Measurements from ENCODE around the gene LRGUK.
"Not testable (repeated sequence)": the region's sequence is repeated elsewhere in the genome, so short reads cannot be mapped to it uniquely, and the experiment has no call there.

The LRGUK gene

DNA sequence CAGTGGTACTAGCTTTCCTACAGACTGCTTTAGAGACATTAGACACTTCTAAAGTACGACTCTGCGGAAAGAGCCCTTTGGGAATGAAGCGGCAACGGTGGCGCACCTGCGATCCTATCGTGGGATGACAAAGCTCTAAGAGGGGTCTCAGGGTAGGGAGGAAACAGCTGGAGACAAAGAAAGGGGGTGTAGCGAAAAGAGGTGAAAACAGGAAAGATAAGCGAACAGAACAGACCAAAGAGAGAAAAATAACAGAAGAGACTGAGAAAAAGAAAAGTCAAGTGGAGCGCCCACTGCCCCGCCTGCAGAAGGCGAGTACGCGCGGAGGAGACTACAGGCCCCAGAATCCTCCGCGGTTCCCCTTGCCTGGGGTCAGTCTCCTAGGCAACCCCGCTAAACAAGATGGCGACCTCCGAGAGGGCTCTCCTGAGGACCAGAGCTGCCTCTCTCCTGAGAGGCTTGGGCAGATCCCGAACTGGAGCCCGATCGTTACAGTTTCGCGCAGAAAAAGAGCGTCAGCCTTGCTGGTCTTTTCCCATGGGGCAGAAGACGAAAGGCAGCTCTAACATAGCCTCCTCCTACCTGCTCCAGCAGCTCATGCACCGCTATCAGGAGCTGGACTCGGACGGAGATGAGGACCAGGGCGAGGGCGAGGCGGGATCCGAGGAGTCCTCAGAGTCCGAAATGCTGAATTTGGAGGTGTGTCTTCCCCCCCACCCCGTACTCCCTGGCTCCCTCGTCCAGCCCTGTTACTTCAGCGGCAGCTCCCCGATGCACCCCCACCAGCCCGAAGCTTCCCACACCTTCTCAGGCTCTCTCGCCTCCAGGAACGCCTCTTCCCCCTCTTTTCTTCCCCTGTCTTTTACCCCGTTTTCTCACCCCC is at the start of gene LRGUK:
LRGUK (plus strand) TSS at position 375 of the 883 bp plus-strand sequence; CDS start at position 403, 28 bp downstream.
- FAIRE-seq, result peak; percentile 85

DNA sequence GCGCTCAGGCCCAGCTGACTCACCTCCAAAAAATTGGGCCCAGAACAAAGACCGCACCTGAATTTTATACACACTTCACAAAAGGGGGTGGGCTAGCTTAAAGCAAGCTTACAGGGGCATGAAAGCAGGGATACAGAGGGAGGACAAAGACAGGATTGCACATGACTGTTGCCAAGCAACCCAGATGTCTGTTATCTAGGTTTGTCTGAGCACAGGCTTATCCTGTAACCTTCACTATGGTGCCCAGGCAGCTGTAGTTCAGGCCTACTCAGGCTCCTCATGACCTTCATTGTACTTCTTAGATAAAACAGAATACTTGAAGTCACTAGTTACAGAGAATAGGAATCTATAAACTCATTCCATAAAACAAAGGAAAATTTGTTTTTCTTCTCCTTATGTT is 49.6 kb upstream of the LRGUK start:
- FAIRE-seq; DNase-seq (ENCODE audit: extremely low spot score, insufficient read length, low read depth): not testable (repeated sequence)

More for the DNA sequence above, at the start of gene LRGUK:
- peak; percentile 66 for DNase-seq (ENCODE audit: extremely low spot score, insufficient read length, low read depth)

DNA sequence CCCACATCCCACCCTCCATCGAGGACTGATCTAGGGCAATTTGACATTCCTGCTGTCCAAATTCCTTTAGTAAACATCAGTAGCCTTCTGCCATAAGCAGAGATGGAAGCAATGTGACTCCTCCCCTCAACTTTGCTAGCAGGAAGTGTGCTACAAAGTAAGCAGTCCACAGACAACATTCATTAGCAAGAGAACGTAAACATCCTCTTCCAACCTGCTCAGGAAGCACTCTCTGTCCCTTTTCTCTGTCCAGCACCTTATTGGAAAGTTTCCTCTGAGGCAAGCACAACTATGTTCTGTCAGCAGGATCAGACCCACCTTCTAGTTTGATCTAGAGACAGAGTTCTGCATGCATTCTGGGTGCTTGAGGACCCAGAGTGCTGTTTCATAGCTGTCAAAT is 48.1 kb upstream of the LRGUK start:
- DNase-seq (ENCODE audit: extremely low spot score, insufficient read length, low read depth), result no peak
- FAIRE-seq, result no peak

- FAIRE-seq (no peak), DNase-seq (ENCODE audit: extremely low spot score, insufficient read length, low read depth) (no peak)
These were observed 45.4 kb upstream of the LRGUK start for GRCh38 chr7:134081695-134082094.

GRCh38 chr7:134083766-134084487 is 43.2 kb upstream of the LRGUK start:
- no peak for FAIRE-seq

DNA sequence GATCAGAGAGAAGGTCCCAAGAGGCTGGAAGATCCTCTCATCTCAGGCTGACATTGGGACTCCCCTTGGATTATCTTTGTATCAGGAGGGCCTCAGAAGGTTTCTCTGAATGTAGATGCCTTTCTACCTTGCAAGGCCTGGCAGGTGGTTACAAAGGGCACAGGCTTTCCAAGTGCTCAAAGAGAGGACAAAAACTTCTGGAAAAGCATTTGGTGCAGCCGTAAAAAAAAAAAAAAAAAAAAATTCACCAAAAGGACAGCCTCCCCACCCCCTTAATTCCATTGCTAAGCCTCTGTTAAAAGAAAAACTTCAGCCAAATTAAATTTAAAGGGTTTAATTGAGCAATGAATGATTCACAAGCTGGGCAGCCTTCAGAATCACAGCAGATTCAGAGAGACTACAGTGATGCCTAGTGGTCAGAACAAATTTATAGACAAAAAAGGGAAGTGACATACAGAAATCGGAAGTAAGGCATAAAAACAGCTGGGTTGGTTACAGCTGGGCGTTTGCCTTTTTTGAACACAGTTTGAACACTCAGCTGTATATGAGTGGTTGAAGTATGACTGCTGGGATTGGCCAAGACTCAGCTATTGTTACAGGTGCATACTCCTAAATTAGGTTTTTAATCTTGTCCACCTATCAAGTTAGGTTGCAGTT is 42.5 kb upstream of the LRGUK start:
- DNase-seq (ENCODE audit: extremely low spot score, insufficient read length, low read depth) (no peak), FAIRE-seq (peak; percentile 47)

More at GRCh38 chr7:134083766-134084487, 43.2 kb upstream of the LRGUK start:
- no peak for DNase-seq (ENCODE audit: extremely low spot score, insufficient read length, low read depth)

DNA sequence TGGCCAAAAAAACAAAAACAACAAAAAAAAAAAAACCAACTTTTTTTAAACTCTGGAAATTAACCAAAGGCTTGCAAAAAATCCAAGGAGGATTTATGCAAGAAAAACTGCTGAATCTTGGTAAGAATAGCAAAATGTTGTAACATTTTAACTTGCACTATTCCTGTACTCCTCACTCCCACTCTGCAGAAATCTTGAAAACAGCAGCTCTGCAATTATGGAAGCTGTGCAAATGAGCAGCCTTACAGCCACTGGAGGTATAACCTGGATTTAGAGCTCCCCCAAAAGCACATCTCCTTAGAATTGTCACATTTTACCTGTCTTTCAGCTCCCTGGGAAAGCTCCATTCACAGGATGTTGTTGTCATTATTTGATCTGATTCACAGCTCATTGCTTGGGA is 41.8 kb upstream of the LRGUK start:
- FAIRE-seq (no peak), DNase-seq (ENCODE audit: extremely low spot score, insufficient read length, low read depth) (no peak)

DNA sequence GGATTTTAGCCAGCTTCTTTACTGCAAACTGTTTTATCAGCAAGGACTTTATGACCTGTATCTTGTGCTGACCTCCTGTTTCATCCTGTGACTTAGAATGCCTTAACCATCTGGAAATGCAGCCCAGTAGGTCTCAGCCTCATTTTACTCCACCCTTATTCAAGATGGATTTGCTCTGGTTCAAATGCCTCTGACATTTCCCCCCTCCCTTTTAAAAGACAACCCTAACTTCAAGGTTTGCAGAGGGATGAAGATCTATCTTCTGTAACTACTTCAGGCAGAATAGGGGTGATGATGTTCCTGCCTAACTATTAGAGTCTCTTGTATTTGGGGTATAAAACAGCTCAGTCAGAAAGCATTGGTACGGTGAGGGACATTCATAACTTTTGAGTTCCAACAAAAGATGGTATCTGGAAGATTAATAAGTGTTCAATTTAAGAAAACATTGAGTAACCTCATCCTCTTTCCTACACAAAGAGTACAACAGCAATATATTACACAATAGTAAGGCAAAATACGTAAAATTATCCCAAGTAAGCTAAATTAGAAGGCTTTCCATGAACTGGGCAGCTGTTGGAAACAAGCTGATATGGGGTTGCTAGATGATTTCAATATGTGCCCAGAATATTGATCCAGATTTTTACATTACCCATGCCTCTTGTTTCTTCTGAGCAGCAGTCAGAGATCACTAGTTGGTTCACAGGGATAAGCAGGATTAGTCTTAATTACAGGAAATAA is 40.0 kb upstream of the LRGUK start:
- FAIRE-seq, result no peak

DNA sequence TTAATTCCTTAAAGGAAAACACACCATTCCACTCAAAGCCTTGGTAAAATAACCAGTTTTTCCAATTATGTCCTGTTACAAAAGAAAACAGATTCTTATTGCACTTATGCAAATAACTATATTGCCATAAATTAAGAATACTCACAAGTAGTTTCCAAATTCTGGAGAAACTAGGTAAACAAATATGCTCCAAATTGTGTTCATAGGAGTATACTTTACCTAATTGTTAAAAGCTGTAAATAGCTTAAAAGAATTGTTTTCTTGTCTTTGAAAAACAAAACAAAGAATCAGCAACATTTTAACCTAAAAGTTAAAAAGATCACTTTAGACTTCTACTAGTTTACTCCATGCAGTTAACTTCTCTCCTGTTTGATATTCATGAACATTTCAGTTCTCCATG is 38.9 kb upstream of the LRGUK start:
- DNase-seq (ENCODE audit: extremely low spot score, insufficient read length, low read depth), result no peak
- FAIRE-seq, result no peak

More for the DNA sequence above, 40.0 kb upstream of the LRGUK start:
- no peak for DNase-seq (ENCODE audit: extremely low spot score, insufficient read length, low read depth)

GRCh38 chr7:134089446-134089845 is 37.7 kb upstream of the LRGUK start:
- DNase-seq (ENCODE audit: extremely low spot score, insufficient read length, low read depth) (no peak), FAIRE-seq (no peak)

DNA sequence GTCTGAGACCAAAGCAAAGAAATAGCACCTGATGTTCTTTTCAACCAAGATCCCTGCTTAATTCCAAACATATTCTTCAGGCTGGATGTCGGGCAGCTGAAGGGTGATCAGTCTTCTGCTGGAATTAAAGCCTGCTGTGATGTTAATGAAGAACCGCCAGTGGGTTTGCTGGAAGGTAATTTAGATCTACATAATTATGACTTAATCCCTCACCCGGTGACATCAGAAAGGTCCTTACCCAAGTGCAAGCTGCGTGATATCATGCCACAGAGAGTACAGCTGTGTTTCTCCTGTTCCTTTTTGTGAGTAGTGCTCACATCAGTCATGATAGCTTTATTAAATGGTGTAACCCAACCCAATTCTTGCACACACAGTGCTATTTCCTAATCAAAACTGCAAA is 29.1 kb upstream of the LRGUK start:
- FAIRE-seq (no peak), DNase-seq (ENCODE audit: extremely low spot score, insufficient read length, low read depth) (no peak)

- FAIRE-seq (no peak), DNase-seq (ENCODE audit: extremely low spot score, insufficient read length, low read depth) (no peak)
These were observed 25.4 kb upstream of the LRGUK start for GRCh38 chr7:134101716-134102115.

- DNase-seq (ENCODE audit: extremely low spot score, insufficient read length, low read depth), result no peak
- FAIRE-seq, result no peak
These were observed 23.0 kb upstream of the LRGUK start for GRCh38 chr7:134104166-134104565.

DNA sequence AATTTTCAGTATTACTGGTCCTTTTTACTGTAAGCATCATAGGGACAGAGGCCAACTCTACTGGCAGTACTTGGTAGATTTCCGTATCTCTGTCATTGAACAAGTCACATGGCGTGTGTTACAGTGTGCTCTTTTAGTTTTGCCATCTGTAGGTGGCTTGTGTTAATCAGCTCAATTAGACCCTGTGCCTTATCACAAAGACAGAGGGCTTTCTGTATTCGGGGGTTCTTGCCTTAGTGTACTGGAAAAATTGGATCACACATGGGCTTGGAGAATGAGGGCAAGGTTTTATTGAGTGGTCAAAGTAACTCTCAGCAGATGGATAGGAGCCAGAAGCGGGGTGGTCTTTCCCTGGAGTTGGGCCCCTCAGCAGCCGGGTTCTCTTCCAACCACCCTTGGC is 21.3 kb upstream of the LRGUK start:
- FAIRE-seq, result no peak

GRCh38 chr7:134108802-134109201 is 18.3 kb upstream of the LRGUK start:
- FAIRE-seq, result no peak
- DNase-seq (ENCODE audit: extremely low spot score, insufficient read length, low read depth), result no peak

More for the DNA sequence above, 21.3 kb upstream of the LRGUK start:
- DNase-seq (ENCODE audit: extremely low spot score, insufficient read length, low read depth), result no peak

DNA sequence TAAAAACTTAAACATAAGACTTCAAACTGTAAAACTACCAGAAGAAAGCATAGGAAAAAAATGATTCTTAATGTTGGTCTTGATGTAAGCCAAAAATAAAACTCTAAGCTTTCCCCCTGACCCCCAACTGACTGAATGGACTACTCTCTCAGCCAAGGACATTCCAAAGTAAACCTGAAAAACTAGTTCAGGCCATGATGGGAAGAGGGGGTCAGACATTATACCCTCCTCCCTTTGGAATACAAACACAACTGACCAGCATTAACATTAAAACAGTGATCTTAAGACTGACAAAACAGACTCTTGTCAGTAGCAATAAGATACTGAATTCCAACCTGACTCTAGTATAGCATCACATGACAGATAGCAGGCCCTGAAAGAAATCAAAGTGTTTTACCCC is 13.5 kb upstream of the LRGUK start:
- DNase-seq (ENCODE audit: extremely low spot score, insufficient read length, low read depth) (no peak), FAIRE-seq (no peak)

DNA sequence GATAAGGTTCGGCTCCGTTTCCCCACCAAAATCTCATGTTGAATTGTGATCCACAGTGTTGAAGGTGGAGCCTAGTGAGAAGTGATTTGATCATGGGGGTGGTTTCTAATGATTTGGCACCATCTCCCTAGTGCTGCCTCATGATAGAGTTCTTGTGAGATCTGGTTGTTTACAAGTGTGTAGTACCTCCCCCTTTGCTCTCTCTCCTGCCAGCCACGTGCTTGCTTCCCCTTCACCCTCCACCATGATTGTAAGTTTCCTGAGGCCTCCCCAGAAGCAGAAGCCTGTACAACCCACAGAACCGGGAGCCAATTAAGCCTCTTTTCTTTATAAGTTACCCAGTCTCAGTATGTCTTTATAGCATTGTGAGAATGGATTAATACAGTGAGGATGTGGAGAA is 12.1 kb upstream of the LRGUK start:
- FAIRE-seq (no peak), DNase-seq (ENCODE audit: extremely low spot score, insufficient read length, low read depth) (no peak)

- FAIRE-seq, result no peak
These were observed 6.7 kb upstream of the LRGUK start for GRCh38 chr7:134120405-134120804.

GRCh38 chr7:134121632-134122139 is 5.5 kb upstream of the LRGUK start:
- FAIRE-seq (no peak), DNase-seq (ENCODE audit: extremely low spot score, insufficient read length, low read depth) (no peak)

More at GRCh38 chr7:134120405-134120804, 6.7 kb upstream of the LRGUK start:
- DNase-seq (ENCODE audit: extremely low spot score, insufficient read length, low read depth), result no peak

- FAIRE-seq, result no peak
- DNase-seq (ENCODE audit: extremely low spot score, insufficient read length, low read depth), result no peak
These were observed 4.2 kb upstream of the LRGUK start for GRCh38 chr7:134122980-134123379.
